OCI-LY7 (cell line): ENCODE measurements around the gene RNF148.

ENCODE experiments used
- CTCF ChIP-seq: fragments of 200-600 bp; sonication (generic); conservative IDR thresholded peaks from 2 replicates; pipeline ENCODE4 v1.5.1; 2014; ENCODE audit warnings: mild to moderate bottlenecking, antibody characterized with exemption, low read length, moderate library complexity, mixed read lengths
- EZH2phosphoT487 ChIP-seq: fragments of 200-600 bp; sonication (generic); IDR thresholded peaks from 2 replicates; pipeline ENCODE4 v1.6.1; 2018; ENCODE audit warnings: low read depth, borderline replicate concordance, mild to moderate bottlenecking, mixed run types, antibody characterized with exemption, low read length, moderate library complexity, mixed read lengths

- TF ChIP-seq CTCF (no peak), EZH2phosphoT487 (no peak)
Observed at GRCh38 chr7:122710916-122711315, 8.2 kb upstream of the RNF148 start.
